Thyroid gland (tissue), 4 donors: ENCODE results near the gene SH2D3C.

Source experiments
- CTCF ChIP-seq, 6 experiments: fragments of 200-600 bp in 3 of 6; fragments of 450-650 bp in 3 of 6; sonication (generic) in 3 of 6; IDR thresholded peaks; one replicate each; pipeline ENCODE4 v1.5.1; 2016 to 2019; ENCODE audit warnings: antibody characterized with exemption in 6 of 6, mild to moderate bottlenecking in 2 of 6, inconsistent platforms in 1 of 6, moderate library complexity in 1 of 6
- POLR2A ChIP-seq, 2 donors: fragments of 450-650 bp; IDR thresholded peaks; one replicate each; pipeline ENCODE4 v1.6.1; 2017; ENCODE audit warnings: antibody characterized with exemption in 2 of 2, mild to moderate bottlenecking in 2 of 2, moderate library complexity in 1 of 2

- no peak for TF ChIP-seq CTCF (IDR thresholded peaks at IDR 0.05)
- TF ChIP-seq POLR2A (IDR thresholded peaks at IDR 0.05), result no peak
Measured at GRCh38 chr9:127814619-127815511, 36.4 kb upstream of the SH2D3C start.
